Activated naive CD8-positive, alpha-beta T cell (primary cell): Measurements from ENCODE around the gene NAA30.

Experiments used
- H3K27ac Mint-ChIP-seq: one replicate; pipeline ENCODE4 v1.8.0; 2021; ENCODE audit warnings: mixed read lengths
- H3K27me3 Mint-ChIP-seq: one replicate; pipeline ENCODE4 v1.8.0; 2021; ENCODE audit warnings: mixed read lengths
- H3K36me3 Mint-ChIP-seq: one replicate; pipeline ENCODE4 v1.8.0; 2021; ENCODE audit warnings: mixed read lengths
- H3K4me1 Mint-ChIP-seq: one replicate; pipeline ENCODE4 v1.8.0; 2021; ENCODE audit warnings: low read depth, mixed read lengths
- H3K4me3 Mint-ChIP-seq: one replicate; pipeline ENCODE4 v1.8.0; 2021; ENCODE audit warnings: mild to moderate bottlenecking, mixed read lengths
- H3K9me3 Mint-ChIP-seq: one replicate; pipeline ENCODE4 v1.8.0; 2021; ENCODE audit warnings: low read depth, mixed read lengths

Gene NAA30

DNA sequence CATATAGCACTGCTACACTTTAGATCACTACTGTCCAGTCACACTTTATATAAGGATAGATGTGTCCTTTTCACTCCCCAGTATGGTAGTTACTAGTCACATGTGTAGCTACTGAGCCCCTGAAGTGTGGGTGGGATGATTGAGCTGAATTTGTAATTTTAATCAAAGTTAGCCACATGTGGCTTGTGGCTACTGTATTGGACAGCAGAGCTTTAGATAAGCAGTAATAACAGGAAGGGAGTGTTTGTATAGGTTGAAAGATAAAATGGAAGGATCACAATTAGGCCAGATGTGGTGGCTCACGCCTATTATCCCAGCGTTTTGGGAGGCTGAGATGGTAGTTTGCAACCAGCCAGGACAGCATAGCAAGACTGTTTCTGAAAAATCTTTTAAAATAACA lies 23.5 kb downstream of the NAA30 start:
- no peak overlapping the region for H3K4me3 Mint-ChIP-seq
- H3K4me1 Mint-ChIP-seq, result peaks cover 4% of the 10 kb centered on the region
- H3K9me3 Mint-ChIP-seq, result no peaks in the 10 kb centered on the region
- peaks cover 6% of the 10 kb centered on the region for H3K36me3 Mint-ChIP-seq
- H3K27me3 Mint-ChIP-seq, result no peaks in the 10 kb centered on the region
- H3K27ac Mint-ChIP-seq, result no peak overlapping the region

DNA sequence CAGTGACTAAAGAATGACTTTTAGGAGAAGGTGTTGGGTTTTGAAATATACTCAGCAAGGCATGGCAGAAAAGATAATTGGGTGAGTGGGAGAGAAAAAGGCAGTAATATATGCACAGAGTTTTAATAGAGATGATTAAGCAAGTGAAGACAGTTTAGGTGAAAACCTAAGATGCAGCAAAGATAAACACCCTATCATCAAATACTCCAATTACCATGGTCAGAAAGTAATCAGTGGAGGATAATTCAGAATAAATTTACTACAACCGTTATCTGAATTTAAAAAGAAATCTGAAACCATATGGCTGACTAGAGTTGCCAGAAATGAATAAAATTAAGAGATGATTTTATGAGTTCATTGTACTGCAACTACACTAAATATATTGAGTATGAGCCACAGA lies 26.8 kb downstream of the NAA30 start:
- no peaks in the 10 kb centered on the region for H3K27me3 Mint-ChIP-seq
- H3K9me3 Mint-ChIP-seq, result no peaks in the 10 kb centered on the region
- H3K27ac Mint-ChIP-seq, result no peak overlapping the region
- H3K4me3 Mint-ChIP-seq, result no peak overlapping the region
- peaks cover 1% of the 10 kb centered on the region for H3K4me1 Mint-ChIP-seq
- H3K36me3 Mint-ChIP-seq, result peaks cover 4% of the 10 kb centered on the region

DNA sequence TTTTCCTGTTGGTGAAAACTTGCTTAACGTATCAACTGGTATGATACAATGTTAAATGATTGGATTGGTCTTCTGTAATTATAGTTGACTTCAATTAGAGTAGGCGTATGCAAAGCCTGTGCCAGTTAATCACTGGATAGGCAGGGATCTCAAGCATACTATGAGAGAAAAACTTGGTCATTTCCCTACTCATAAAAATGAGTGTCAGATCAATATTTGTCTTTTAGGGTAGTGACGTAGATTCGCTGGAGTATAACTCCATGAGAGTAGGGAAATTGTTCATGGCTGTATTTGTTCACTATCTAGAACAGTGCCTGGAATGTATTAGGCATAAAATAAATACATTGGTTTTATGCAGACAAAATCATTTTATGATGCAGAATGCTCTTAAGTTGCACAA lies 28.6 kb downstream of the NAA30 start:
- H3K27ac Mint-ChIP-seq, result no peak overlapping the region
- no peaks in the 10 kb centered on the region for H3K27me3 Mint-ChIP-seq
- H3K36me3 Mint-ChIP-seq, result peaks cover 2% of the 10 kb centered on the region

DNA sequence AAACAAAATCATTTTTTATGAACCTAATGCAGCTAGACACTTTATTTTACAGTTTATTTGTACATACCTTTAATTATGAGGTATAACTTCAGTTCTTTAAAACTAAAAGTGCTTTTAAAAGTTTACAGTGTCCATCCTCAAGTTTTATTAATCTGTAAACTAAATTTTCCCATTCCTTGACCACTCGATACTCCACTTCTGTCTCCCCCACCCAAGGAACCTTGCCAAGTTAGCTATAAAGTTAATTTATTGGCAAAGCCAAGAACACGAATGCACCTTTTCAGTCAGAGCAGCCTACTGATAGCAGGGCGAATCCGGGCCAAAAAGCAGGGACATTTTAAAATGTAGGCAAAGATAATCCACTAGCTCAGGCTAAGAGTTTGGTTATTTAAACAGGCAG lies 29.6 kb downstream of the NAA30 start:
- Mint-ChIP-seq H3K27me3 (no peaks in the 10 kb centered on the region), H3K4me1 (no peaks in the 10 kb centered on the region), H3K36me3 (no peaks in the 10 kb centered on the region), H3K9me3 (no peaks in the 10 kb centered on the region), H3K27ac (no peak overlapping the region), H3K4me3 (no peak overlapping the region)

More for the DNA sequence above, 28.6 kb downstream of the NAA30 start:
- no peak overlapping the region for H3K4me3 Mint-ChIP-seq
- H3K9me3 Mint-ChIP-seq, result no peaks in the 10 kb centered on the region
- H3K4me1 Mint-ChIP-seq, result no peaks in the 10 kb centered on the region

DNA sequence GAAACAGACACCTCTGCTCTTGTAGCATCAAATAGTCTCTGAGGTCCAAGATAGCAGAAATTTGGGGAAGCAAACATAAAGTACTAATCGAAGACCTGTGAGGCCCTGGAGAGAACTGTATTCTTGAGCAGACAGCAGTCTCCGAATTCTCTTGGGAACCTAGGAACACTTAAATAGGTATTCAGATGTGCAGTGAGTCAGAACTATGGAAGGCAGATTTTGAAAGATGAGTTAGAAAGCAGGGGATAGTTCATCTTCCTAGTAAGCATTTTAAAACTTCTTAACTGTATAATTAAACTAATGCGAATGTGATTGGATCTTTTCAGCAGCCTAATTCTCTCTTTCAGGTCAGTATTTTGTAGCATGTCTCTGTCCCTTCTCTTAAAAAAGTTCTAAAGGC lies 30.6 kb downstream of the NAA30 start:
- Mint-ChIP-seq H3K4me3 (no peak overlapping the region), H3K27ac (no peak overlapping the region), H3K9me3 (no peaks in the 10 kb centered on the region), H3K36me3 (no peaks in the 10 kb centered on the region), H3K27me3 (no peaks in the 10 kb centered on the region), H3K4me1 (no peaks in the 10 kb centered on the region)

DNA sequence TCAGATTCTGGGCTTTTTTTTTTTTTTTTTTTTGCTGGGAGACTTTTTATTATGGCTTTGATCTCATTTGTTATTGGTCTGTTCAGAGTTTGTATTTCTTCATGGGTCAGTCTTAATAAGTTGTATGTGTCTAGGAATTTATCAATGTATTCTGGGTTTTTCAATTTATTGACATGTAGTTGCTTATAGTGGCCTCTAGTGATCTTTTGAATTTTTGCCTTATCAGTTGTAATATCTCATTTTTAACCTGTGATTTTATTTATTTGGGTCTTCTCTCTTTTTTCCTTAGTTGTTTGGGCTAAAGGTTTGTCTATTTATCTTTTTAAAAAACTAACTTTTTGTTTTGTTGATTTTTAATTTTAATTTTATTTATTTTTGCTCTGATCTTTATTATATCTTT lies 45.5 kb downstream of the NAA30 start:
- H3K4me3 Mint-ChIP-seq, result no peak overlapping the region
- no peaks in the 10 kb centered on the region for H3K4me1 Mint-ChIP-seq
- peaks cover 7% of the 10 kb centered on the region for H3K36me3 Mint-ChIP-seq
- no peaks in the 10 kb centered on the region for H3K9me3 Mint-ChIP-seq
- peaks cover 4% of the 10 kb centered on the region for H3K27me3 Mint-ChIP-seq
- H3K27ac Mint-ChIP-seq, result no peak overlapping the region

DNA sequence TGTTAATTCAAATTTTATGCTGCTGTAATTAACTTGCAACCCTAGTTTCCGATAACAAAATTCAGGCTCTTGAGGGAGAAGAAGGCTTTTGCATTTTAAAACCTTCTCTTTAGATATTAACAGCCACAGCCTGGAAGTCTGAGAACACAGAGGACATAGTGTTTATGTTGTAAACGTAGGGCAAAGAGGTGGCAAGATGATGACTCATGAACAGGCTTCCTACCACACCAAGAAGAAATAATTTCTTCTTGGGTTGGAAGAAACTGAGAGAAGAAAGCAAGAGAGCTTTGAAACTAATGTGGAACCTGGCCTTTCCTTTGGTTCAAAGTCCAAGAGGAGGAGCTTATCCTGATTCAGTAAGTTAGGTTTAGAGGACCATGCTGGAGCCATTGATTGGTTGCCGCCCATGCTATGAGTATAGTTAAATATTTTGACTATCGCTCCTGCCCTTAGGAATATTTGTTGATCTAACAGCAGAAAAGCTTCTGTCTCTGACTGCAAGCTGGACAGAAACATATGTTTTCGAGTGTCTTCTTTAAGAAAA lies 71.5 kb downstream of the NAA30 start:
- H3K4me3 Mint-ChIP-seq, result no peak overlapping the region
- H3K4me1 Mint-ChIP-seq, result no peaks in the 10 kb centered on the region
- peaks cover 3% of the 10 kb centered on the region for H3K27me3 Mint-ChIP-seq
- no peaks in the 10 kb centered on the region for H3K9me3 Mint-ChIP-seq
- H3K27ac Mint-ChIP-seq, result no peak overlapping the region
- H3K36me3 Mint-ChIP-seq, result peaks cover 3% of the 10 kb centered on the region

DNA sequence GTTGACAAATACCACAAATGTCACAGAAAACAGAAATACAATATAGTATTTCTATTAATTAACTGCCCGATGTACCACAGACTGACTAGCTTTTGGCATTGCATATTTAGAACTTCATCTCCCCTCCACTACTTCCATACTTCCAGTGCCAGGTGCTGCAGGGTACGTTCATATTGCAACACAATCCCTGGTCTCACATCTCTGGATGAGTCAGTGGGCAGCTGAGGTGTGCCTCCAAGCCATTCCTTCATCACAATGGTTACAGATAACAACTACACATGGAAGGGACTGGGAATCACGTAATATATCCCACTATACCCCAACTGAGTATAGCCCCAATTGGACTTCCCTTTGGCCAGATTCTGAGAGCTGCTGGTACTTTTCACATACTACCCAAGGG lies 72.2 kb downstream of the NAA30 start:
- H3K4me3 Mint-ChIP-seq, result no peak overlapping the region
- H3K36me3 Mint-ChIP-seq, result peaks cover 3% of the 10 kb centered on the region
- H3K27me3 Mint-ChIP-seq, result peaks cover 3% of the 10 kb centered on the region
- no peaks in the 10 kb centered on the region for H3K9me3 Mint-ChIP-seq
- H3K27ac Mint-ChIP-seq, result no peak overlapping the region
- H3K4me1 Mint-ChIP-seq, result no peaks in the 10 kb centered on the region

DNA sequence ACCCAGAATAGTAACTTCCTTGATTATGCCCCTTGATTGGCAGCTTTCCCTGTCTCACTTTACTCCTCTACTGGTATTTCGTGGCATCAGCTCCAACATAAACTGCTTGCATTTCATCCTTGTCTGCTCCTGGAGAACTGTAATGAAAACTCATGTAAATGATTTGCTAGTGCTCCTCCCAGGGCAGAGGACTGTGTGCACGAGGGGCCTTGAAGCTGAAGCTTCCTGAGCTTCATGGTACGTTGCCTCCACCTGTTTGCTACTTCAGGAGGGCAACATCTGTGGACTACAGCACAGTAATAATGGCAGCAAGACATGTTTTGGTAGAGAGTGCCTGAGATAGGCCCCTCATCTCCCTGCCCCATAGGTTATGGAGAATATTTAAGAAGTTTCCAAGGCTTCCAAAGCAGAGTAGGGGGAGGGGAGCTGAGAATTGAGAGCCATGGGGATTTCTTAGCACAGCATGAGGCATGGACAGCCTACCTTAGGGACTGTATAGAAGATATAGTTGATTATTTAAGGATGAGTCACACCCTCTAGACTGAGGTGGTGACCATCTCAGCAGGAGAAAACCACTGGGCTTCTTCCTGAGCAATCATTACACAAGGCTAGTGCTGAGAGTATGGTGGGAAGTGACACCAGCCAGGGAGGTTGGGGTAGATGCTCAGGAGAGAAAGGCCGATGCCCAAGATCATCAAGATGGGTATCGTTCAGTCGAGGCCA lies 73.8 kb downstream of the NAA30 start:
- Mint-ChIP-seq H3K36me3 (peaks cover 3% of the 10 kb centered on the region), H3K4me3 (no peak overlapping the region), H3K4me1 (no peaks in the 10 kb centered on the region), H3K9me3 (no peaks in the 10 kb centered on the region), H3K27ac (no peak overlapping the region), H3K27me3 (peaks cover 3% of the 10 kb centered on the region)
